Stimulated activated naive CD8-positive, alpha-beta T cell treated with anti-CD3 and anti-CD28 coated beads, Interleukin-15, Interleukin-2, amounts not matched to agents 100 ng/mL and 50 ng/mL, for 24 hours (primary cell): ENCODE data around the gene KIF2A.
A peak's percentile ranks its signal among the peaks of the same experiment; 100 is the strongest.

Experiments used
- H3K27ac Mint-ChIP-seq: one replicate; pipeline ENCODE4 v1.8.0; 2021; ENCODE audit warnings: mild to moderate bottlenecking, mixed read lengths
- H3K27me3 Mint-ChIP-seq: one replicate; pipeline ENCODE4 v1.8.0; 2021; ENCODE audit warnings: mixed read lengths
- H3K36me3 Mint-ChIP-seq: one replicate; pipeline ENCODE4 v1.8.0; 2021; ENCODE audit warnings: low read depth, mixed read lengths
- H3K4me1 Mint-ChIP-seq: one replicate; pipeline ENCODE4 v1.8.0; 2021; ENCODE audit warnings: low read depth, mixed read lengths
- H3K4me3 Mint-ChIP-seq: one replicate; pipeline ENCODE4 v1.8.0; 2021; ENCODE audit warnings: mild to moderate bottlenecking, mixed read lengths
- H3K9me3 Mint-ChIP-seq: one replicate; pipeline ENCODE4 v1.8.0; 2021; ENCODE audit warnings: mixed read lengths

Gene KIF2A

GRCh38 chr5:62371409-62371808, 65.4 kb downstream of the KIF2A start:
- Mint-ChIP-seq H3K27ac (no peak overlapping the region), H3K9me3 (no peaks in the 10 kb centered on the region), H3K27me3 (no peaks in the 10 kb centered on the region), H3K4me3 (no peak overlapping the region), H3K4me1 (peaks cover 13% of the 10 kb centered on the region), H3K36me3 (peaks cover 59% of the 10 kb centered on the region)

GRCh38 chr5:62372600-62372999, 66.6 kb downstream of the KIF2A start:
- Mint-ChIP-seq H3K36me3 (peaks cover 58% of the 10 kb centered on the region), H3K4me3 (no peak overlapping the region), H3K27me3 (no peaks in the 10 kb centered on the region), H3K27ac (no peak overlapping the region), H3K9me3 (no peaks in the 10 kb centered on the region), H3K4me1 (peaks cover 9% of the 10 kb centered on the region)

- Mint-ChIP-seq H3K27ac (no peak overlapping the region), H3K27me3 (no peaks in the 10 kb centered on the region), H3K9me3 (no peaks in the 10 kb centered on the region), H3K36me3 (peaks cover 66% of the 10 kb centered on the region), H3K4me3 (no peak overlapping the region), H3K4me1 (peaks cover 9% of the 10 kb centered on the region)
Observed at GRCh38 chr5:62373382-62373781, 67.4 kb downstream of the KIF2A start.

GRCh38 chr5:62374090-62374489, 68.1 kb downstream of the KIF2A start:
- no peaks in the 10 kb centered on the region for H3K9me3 Mint-ChIP-seq
- H3K4me3 Mint-ChIP-seq, result no peak overlapping the region
- no peak overlapping the region for H3K27ac Mint-ChIP-seq
- H3K36me3 Mint-ChIP-seq, result peaks cover 68% of the 10 kb centered on the region
- no peaks in the 10 kb centered on the region for H3K27me3 Mint-ChIP-seq
- peaks cover 6% of the 10 kb centered on the region for H3K4me1 Mint-ChIP-seq

- peaks cover 72% of the 10 kb centered on the region for H3K36me3 Mint-ChIP-seq
Observed at GRCh38 chr5:62375627-62376026, 69.6 kb downstream of the KIF2A start.

GRCh38 chr5:62376064-62376463, 70.1 kb downstream of the KIF2A start:
- Mint-ChIP-seq H3K27me3 (no peaks in the 10 kb centered on the region), H3K9me3 (no peaks in the 10 kb centered on the region), H3K27ac (peak overlapping the region; percentile 55), H3K36me3 (peaks cover 73% of the 10 kb centered on the region), H3K4me1 (no peaks in the 10 kb centered on the region), H3K4me3 (no peak overlapping the region)

More at GRCh38 chr5:62375627-62376026, 69.6 kb downstream of the KIF2A start:
- Mint-ChIP-seq H3K4me1 (peaks cover 2% of the 10 kb centered on the region), H3K4me3 (no peak overlapping the region), H3K27me3 (no peaks in the 10 kb centered on the region), H3K27ac (peak overlapping the region; percentile 55), H3K9me3 (no peaks in the 10 kb centered on the region)

GRCh38 chr5:62385131-62385530, 79.1 kb downstream of the KIF2A start:
- peaks cover 63% of the 10 kb centered on the region for H3K36me3 Mint-ChIP-seq
- H3K27me3 Mint-ChIP-seq, result no peaks in the 10 kb centered on the region
- H3K4me3 Mint-ChIP-seq, result no peak overlapping the region
- H3K27ac Mint-ChIP-seq, result no peak overlapping the region
- no peaks in the 10 kb centered on the region for H3K4me1 Mint-ChIP-seq
- H3K9me3 Mint-ChIP-seq, result no peaks in the 10 kb centered on the region

GRCh38 chr5:62385816-62386400, 79.9 kb downstream of the KIF2A start:
- no peak overlapping the region for H3K27ac Mint-ChIP-seq
- no peak overlapping the region for H3K4me3 Mint-ChIP-seq
- H3K4me1 Mint-ChIP-seq, result peaks cover 3% of the 10 kb centered on the region
- no peaks in the 10 kb centered on the region for H3K27me3 Mint-ChIP-seq
- peaks cover 62% of the 10 kb centered on the region for H3K36me3 Mint-ChIP-seq
- no peaks in the 10 kb centered on the region for H3K9me3 Mint-ChIP-seq

- H3K27ac Mint-ChIP-seq, result peak overlapping the region; percentile 37
- H3K4me3 Mint-ChIP-seq, result no peak overlapping the region
Observed at GRCh38 chr5:62386824-62387223, 80.8 kb downstream of the KIF2A start.

GRCh38 chr5:62395210-62395950, 89.4 kb downstream of the KIF2A start:
- Mint-ChIP-seq H3K4me3 (peak overlapping the region; percentile 21), H3K27me3 (no peaks in the 10 kb centered on the region), H3K4me1 (peaks cover 68% of the 10 kb centered on the region), H3K36me3 (peaks cover 91% of the 10 kb centered on the region), H3K27ac (peak overlapping the region; percentile 92), H3K9me3 (no peaks in the 10 kb centered on the region)

More at GRCh38 chr5:62386824-62387223, 80.8 kb downstream of the KIF2A start:
- Mint-ChIP-seq H3K9me3 (no peaks in the 10 kb centered on the region), H3K27me3 (no peaks in the 10 kb centered on the region), H3K4me1 (peaks cover 4% of the 10 kb centered on the region), H3K36me3 (peaks cover 62% of the 10 kb centered on the region)

GRCh38 chr5:62403411-62404250, 97.6 kb downstream of the KIF2A start, which contains the start of gene DIMT1:
DIMT1 (minus strand) TSS chr5:62403905; CDS start chr5:62403772, 133 bp downstream.
- Mint-ChIP-seq H3K4me3 (peak within 1 kb of the TSS; percentile 90), H3K27me3 (no peaks in the 10 kb centered on the region), H3K9me3 (no peaks in the 10 kb centered on the region), H3K36me3 (peaks cover 34% of the 10 kb centered on the region), H3K27ac (peak within 1 kb of the TSS; percentile 91), H3K4me1 (peaks cover 32% of the 10 kb centered on the region)

GRCh38 chr5:62412549-62413329, 106.7 kb downstream of the KIF2A start, which contains the start of gene IPO11:
IPO11 (plus strand) TSS chr5:62412763; CDS start chr5:62437280, 24,517 bp downstream.
- H3K9me3 Mint-ChIP-seq, result no peaks in the 10 kb centered on the region
- H3K27ac Mint-ChIP-seq, result peak within 1 kb of the TSS; percentile 97
- H3K4me1 Mint-ChIP-seq, result peaks cover 25% of the 10 kb centered on the region
- H3K36me3 Mint-ChIP-seq, result peaks cover 10% of the 10 kb centered on the region
- peak within 1 kb of the TSS; percentile 82 for H3K4me3 Mint-ChIP-seq
- no peaks in the 10 kb centered on the region for H3K27me3 Mint-ChIP-seq

- no peaks in the 10 kb centered on the region for H3K9me3 Mint-ChIP-seq
- H3K4me3 Mint-ChIP-seq, result peak overlapping the region; percentile 82
- H3K27ac Mint-ChIP-seq, result peak overlapping the region; percentile 97
- peaks cover 25% of the 10 kb centered on the region for H3K4me1 Mint-ChIP-seq
- H3K36me3 Mint-ChIP-seq, result peaks cover 12% of the 10 kb centered on the region
- no peaks in the 10 kb centered on the region for H3K27me3 Mint-ChIP-seq
Observed at GRCh38 chr5:62413711-62414110, 107.7 kb downstream of the KIF2A start.

- no peak overlapping the region for H3K27ac Mint-ChIP-seq
- peaks cover 18% of the 10 kb centered on the region for H3K4me1 Mint-ChIP-seq
- H3K27me3 Mint-ChIP-seq, result no peaks in the 10 kb centered on the region
- peaks cover 25% of the 10 kb centered on the region for H3K36me3 Mint-ChIP-seq
- no peaks in the 10 kb centered on the region for H3K9me3 Mint-ChIP-seq
- no peak overlapping the region for H3K4me3 Mint-ChIP-seq
Observed at GRCh38 chr5:62418462-62419076, 112.6 kb downstream of the KIF2A start.
